Liver (tissue), 9 donors: ENCODE results near the gene DDX4. TPM values are rescaled to one million over a fixed set of nuclear protein-coding genes. Genes with fewer than 3 reads are reported as not detected.

Experiments
- DNase-seq: peaks from one replicate; pipeline ENCODE4 v3.0.0-alpha.2; 2017; ENCODE audit warnings: low spot score
- H3K27ac ChIP-seq, 2 donors: one replicate each; pipeline ENCODE4 v1.7.0; 2013; ENCODE audit warnings: inconsistent platforms in 2 of 2, low read length in 2 of 2, control low read depth in 1 of 2, low read depth in 1 of 2, mild to moderate bottlenecking in 1 of 2
- H3K27me3 ChIP-seq, 4 donors: one replicate each; pipeline versions ENCODE4 v1.6.1 to v1.7.0; 2013; ENCODE audit warnings: low read length in 3 of 4, inconsistent platforms in 1 of 4, mild to moderate bottlenecking in 1 of 4, moderate library complexity in 1 of 4; ENCODE audit not compliant: control insufficient read depth in 4 of 4, insufficient read depth in 4 of 4
- H3K36me3 ChIP-seq, 4 donors: one replicate each; pipeline versions ENCODE4 v1.6.1 to v1.7.0; 2013; ENCODE audit warnings: low read length in 3 of 4, mild to moderate bottlenecking in 3 of 4, low read depth in 1 of 4, moderate library complexity in 1 of 4; ENCODE audit not compliant: control insufficient read depth in 4 of 4, insufficient read depth in 3 of 4
- H3K4me1 ChIP-seq, 4 donors: one replicate each; pipeline versions ENCODE4 v1.6.1 to v1.7.0; 2013; ENCODE audit warnings: low read length in 3 of 4, mild to moderate bottlenecking in 3 of 4, moderate library complexity in 1 of 4; ENCODE audit not compliant: control insufficient read depth in 4 of 4, insufficient read depth in 4 of 4
- H3K4me3 ChIP-seq, 3 donors: one replicate each; pipeline versions ENCODE4 v1.6.1 to v1.7.0; 2013; ENCODE audit warnings: low read length in 3 of 3, control low read depth in 1 of 3, low read depth in 1 of 3, mild to moderate bottlenecking in 1 of 3
- H3K9ac ChIP-seq, 2 donors: one replicate each; pipeline ENCODE4 v1.7.0; 2013; ENCODE audit warnings: low read length in 2 of 2, mild to moderate bottlenecking in 2 of 2, moderate library complexity in 2 of 2, control low read depth in 1 of 2, low read depth in 1 of 2
- H3K9me3 ChIP-seq, 4 donors: one replicate each; pipeline versions ENCODE4 v1.6.1 to v1.7.0; 2013; ENCODE audit warnings: low read length in 3 of 4; ENCODE audit not compliant: control insufficient read depth in 4 of 4
- CTCF ChIP-seq: fragments of 150-350 bp; IDR thresholded peaks from 2 replicates; pipeline ENCODE4 v1.5.1; 2017; ENCODE audit warnings: improper control_type of control experiment, low read depth, low read length; ENCODE audit not compliant: missing input control
- EGR1 ChIP-seq, 2 donors: IDR thresholded peaks; 2 replicates each; pipeline ENCODE4 v1.6.1; 2016 to 2018; ENCODE audit warnings: antibody characterized with exemption in 2 of 2, low read depth in 2 of 2
- FOXA1 ChIP-seq: IDR thresholded peaks from 2 replicates; pipeline ENCODE4 v1.6.1; 2016; ENCODE audit warnings: antibody characterized with exemption
- FOXA2 ChIP-seq: IDR thresholded peaks from 2 replicates; pipeline ENCODE4 v1.6.1; 2016; ENCODE audit warnings: antibody characterized with exemption
- GABPA ChIP-seq, 2 donors: IDR thresholded peaks in 1 of 2; conservative IDR thresholded peaks in 1 of 2; 2 replicates each; pipeline ENCODE4 v1.6.1; 2016; ENCODE audit warnings: antibody characterized with exemption in 2 of 2, mild to moderate bottlenecking in 1 of 2, moderate library complexity in 1 of 2
- HNF4A ChIP-seq, 2 donors: conservative IDR thresholded peaks; 2 replicates each; pipeline ENCODE4 v1.6.1; 2016; ENCODE audit warnings: antibody characterized with exemption in 2 of 2, mild to moderate bottlenecking in 2 of 2
- HNF4G ChIP-seq: IDR thresholded peaks from 2 replicates; pipeline ENCODE4 v1.6.1; 2016; ENCODE audit warnings: antibody characterized with exemption
- JUND ChIP-seq, 2 donors: IDR thresholded peaks; 2 replicates each; pipeline ENCODE4 v1.6.1; 2016; ENCODE audit warnings: antibody characterized with exemption in 2 of 2
- MAX ChIP-seq: IDR thresholded peaks from 2 replicates; pipeline ENCODE4 v1.6.1; 2016; ENCODE audit warnings: antibody characterized with exemption
- NR2F2 ChIP-seq: IDR thresholded peaks from 2 replicates; pipeline ENCODE4 v1.6.1; 2016; ENCODE audit warnings: antibody characterized with exemption
- RAD21 ChIP-seq, 2 donors: IDR thresholded peaks; 2 replicates each; pipeline ENCODE4 v1.6.1; 2016; ENCODE audit warnings: antibody characterized with exemption in 2 of 2, mild to moderate bottlenecking in 2 of 2
- RXRA ChIP-seq, 2 donors: IDR thresholded peaks; 2 replicates each; pipeline ENCODE4 v1.6.1; 2017 to 2018; ENCODE audit warnings: antibody characterized with exemption in 2 of 2, mild to moderate bottlenecking in 1 of 2
- TAF1 ChIP-seq: conservative IDR thresholded peaks from 2 replicates; pipeline ENCODE4 v1.6.1; 2016; ENCODE audit warnings: antibody characterized with exemption, mild to moderate bottlenecking
- YY1 ChIP-seq: IDR thresholded peaks from 2 replicates; pipeline ENCODE4 v1.6.1; 2016; ENCODE audit warnings: antibody characterized with exemption, mild to moderate bottlenecking
- ZBTB33 ChIP-seq: IDR thresholded peaks from 2 replicates; pipeline ENCODE4 v1.6.1; 2016; ENCODE audit warnings: antibody characterized with exemption
- WGBS: extraction: QIAGEN DNeasy Blood & Tissue Kit; methylation state at CpG from one replicate; pipeline ENCODE4 v1.1.7; 2013; 5-methylcytosine and 5-hydroxymethylcytosine counted together
- polyA plus RNA-seq, 2 donors: library from polyadenylated mRNA; stranded (reverse) in 1 of 2; unstranded in 1 of 2; fragments of 200-250 nt in 1 of 2; fragments of >200 nt in 1 of 2; fragmentation: Nextera tagmentation in 1 of 2; extraction: Ambion mirVana in 1 of 2; gene quantifications; one replicate each; pipeline versions ENCODE4 v1.2.1 to v1.2.3, GENCODE V29; 2013 to 2015
- total RNA-seq, 2 donors: library from RNA; depleted of rRNA; stranded (reverse); fragments of >200 nt; gene quantifications; one replicate each; pipeline ENCODE4 v1.2.3, GENCODE V29; 2014
- TF ChIP-seq, protein P1 (sequence below): IDR thresholded peaks from 2 replicates; pipeline ENCODE4 v1.6.1; 2016; ENCODE audit warnings: antibody characterized with exemption, mild to moderate bottlenecking
- TF ChIP-seq, protein P2 (sequence below): IDR thresholded peaks from 2 replicates; pipeline ENCODE4 v1.6.1; 2016; ENCODE audit warnings: antibody characterized with exemption
- donor health status: healthy.
- donor health status: healthy.
- donor health status: healthy.
- donor health status: healthy.
- donor health status: healthy.

The DDX4 gene
- total and polyA plus RNA-seq, 4 donors: not detected

- no peaks in the 10 kb centered on the region for H3K27me3 ChIP-seq
- no peaks in the 10 kb centered on the region for H3K36me3 ChIP-seq
- TF ChIP-seq RAD21 (IDR thresholded peaks at IDR 0.05): no peak
- no peak for TF ChIP-seq ZBTB33
- no peak for TF ChIP-seq MAX
- no peak for TF ChIP-seq FOXA2
- TF ChIP-seq, protein P1, sequence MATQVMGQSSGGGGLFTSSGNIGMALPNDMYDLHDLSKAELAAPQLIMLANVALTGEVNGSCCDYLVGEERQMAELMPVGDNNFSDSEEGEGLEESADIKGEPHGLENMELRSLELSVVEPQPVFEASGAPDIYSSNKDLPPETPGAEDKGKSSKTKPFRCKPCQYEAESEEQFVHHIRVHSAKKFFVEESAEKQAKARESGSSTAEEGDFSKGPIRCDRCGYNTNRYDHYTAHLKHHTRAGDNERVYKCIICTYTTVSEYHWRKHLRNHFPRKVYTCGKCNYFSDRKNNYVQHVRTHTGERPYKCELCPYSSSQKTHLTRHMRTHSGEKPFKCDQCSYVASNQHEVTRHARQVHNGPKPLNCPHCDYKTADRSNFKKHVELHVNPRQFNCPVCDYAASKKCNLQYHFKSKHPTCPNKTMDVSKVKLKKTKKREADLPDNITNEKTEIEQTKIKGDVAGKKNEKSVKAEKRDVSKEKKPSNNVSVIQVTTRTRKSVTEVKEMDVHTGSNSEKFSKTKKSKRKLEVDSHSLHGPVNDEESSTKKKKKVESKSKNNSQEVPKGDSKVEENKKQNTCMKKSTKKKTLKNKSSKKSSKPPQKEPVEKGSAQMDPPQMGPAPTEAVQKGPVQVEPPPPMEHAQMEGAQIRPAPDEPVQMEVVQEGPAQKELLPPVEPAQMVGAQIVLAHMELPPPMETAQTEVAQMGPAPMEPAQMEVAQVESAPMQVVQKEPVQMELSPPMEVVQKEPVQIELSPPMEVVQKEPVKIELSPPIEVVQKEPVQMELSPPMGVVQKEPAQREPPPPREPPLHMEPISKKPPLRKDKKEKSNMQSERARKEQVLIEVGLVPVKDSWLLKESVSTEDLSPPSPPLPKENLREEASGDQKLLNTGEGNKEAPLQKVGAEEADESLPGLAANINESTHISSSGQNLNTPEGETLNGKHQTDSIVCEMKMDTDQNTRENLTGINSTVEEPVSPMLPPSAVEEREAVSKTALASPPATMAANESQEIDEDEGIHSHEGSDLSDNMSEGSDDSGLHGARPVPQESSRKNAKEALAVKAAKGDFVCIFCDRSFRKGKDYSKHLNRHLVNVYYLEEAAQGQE: no peak
- TF ChIP-seq, protein P2, sequence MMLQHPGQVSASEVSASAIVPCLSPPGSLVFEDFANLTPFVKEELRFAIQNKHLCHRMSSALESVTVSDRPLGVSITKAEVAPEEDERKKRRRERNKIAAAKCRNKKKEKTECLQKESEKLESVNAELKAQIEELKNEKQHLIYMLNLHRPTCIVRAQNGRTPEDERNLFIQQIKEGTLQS: no peak
- TF ChIP-seq GABPA (IDR thresholded peaks at IDR 0.05 in 1 of 2, conservative IDR thresholded peaks at IDR 0.05 in 1 of 2): no peak
- TF ChIP-seq FOXA1: no peak
- no peak for TF ChIP-seq CTCF
- no peak for TF ChIP-seq EGR1 (IDR thresholded peaks at IDR 0.05; ENCODE audit: low read depth in 2 of 2)
- TF ChIP-seq JUND (IDR thresholded peaks at IDR 0.05): no peak
- 66% methylated on average over 1 of the region's 1 CpG for WGBS
- no peak for DNase-seq
- no peak overlapping the region for H3K4me3 ChIP-seq
- no peaks in the 10 kb centered on the region for H3K4me1 ChIP-seq
- H3K9me3 ChIP-seq: no peaks in the 10 kb centered on the region
- H3K9ac ChIP-seq: no peak overlapping the region
- H3K27ac ChIP-seq: no peak overlapping the region
These were observed 35.2 kb downstream of the DDX4 start for GRCh38 chr5:55773057-55773456.

GRCh38 chr5:55777332-55777731, 39.5 kb downstream of the DDX4 start:
- no peaks in the 10 kb centered on the region for H3K4me1 ChIP-seq
- no peaks in the 10 kb centered on the region for H3K27me3 ChIP-seq
- H3K36me3 ChIP-seq: no peaks in the 10 kb centered on the region
- no peaks in the 10 kb centered on the region for H3K9me3 ChIP-seq
- H3K27ac ChIP-seq: no peak overlapping the region
- no peak overlapping the region for H3K4me3 ChIP-seq
- H3K9ac ChIP-seq: no peak overlapping the region
- WGBS: 90% methylated on average over 6 of the region's 6 CpGs
- no peak for DNase-seq
- no peak for TF ChIP-seq EGR1 (IDR thresholded peaks at IDR 0.05; ENCODE audit: low read depth in 2 of 2)
- TF ChIP-seq JUND (IDR thresholded peaks at IDR 0.05): no peak
- TF ChIP-seq, protein P1: no peak
- no peak for TF ChIP-seq RAD21 (IDR thresholded peaks at IDR 0.05)
- no peak for TF ChIP-seq HNF4G
- TF ChIP-seq YY1: no peak
- TF ChIP-seq TAF1: no peak
- no peak for TF ChIP-seq GABPA (IDR thresholded peaks at IDR 0.05 in 1 of 2, conservative IDR thresholded peaks at IDR 0.05 in 1 of 2)
- TF ChIP-seq MAX: no peak
- TF ChIP-seq RXRA (IDR thresholded peaks at IDR 0.05): no peak
- no peak for TF ChIP-seq NR2F2
- TF ChIP-seq HNF4A (conservative IDR thresholded peaks at IDR 0.05): no peak
- no peak for TF ChIP-seq FOXA2
- TF ChIP-seq, protein P2: no peak
- no peak for TF ChIP-seq CTCF
